Suprapubic skin (tissue), 4 donors: Measurements from ENCODE around the gene RAP2B. TPM values are rescaled to one million over a fixed set of nuclear protein-coding genes. Genes with fewer than 3 reads are reported as not detected.
"Not testable (repeated sequence)": the region's sequence is repeated elsewhere in the genome, so short reads cannot be mapped to it uniquely, and the experiment has no call there.

Experiments
- DNase-seq, 2 donors: peaks; one replicate each; pipeline ENCODE4 v3.0.0-alpha.2; 2019; ENCODE audit warnings: low spot score in 2 of 2
- H3K27ac ChIP-seq: fragments of 200-600 bp; sonication (generic); one replicate; pipeline ENCODE4 v1.5.1; 2019
- H3K27me3 ChIP-seq: fragments of 200-600 bp; sonication (generic); one replicate; pipeline ENCODE4 v1.5.1; 2019
- H3K36me3 ChIP-seq: fragments of 200-600 bp; sonication (generic); one replicate; pipeline ENCODE4 v1.5.1; 2019
- H3K4me1 ChIP-seq: fragments of 200-600 bp; sonication (generic); one replicate; pipeline ENCODE4 v1.5.1; 2019
- H3K4me3 ChIP-seq: fragments of 200-600 bp; sonication (generic); one replicate; pipeline ENCODE4 v1.5.1; 2019; ENCODE audit warnings: mild to moderate bottlenecking
- H3K9me3 ChIP-seq: fragments of 200-600 bp; sonication (generic); one replicate; pipeline ENCODE4 v1.5.1; 2019
- CTCF ChIP-seq, 2 donors: fragments of 200-600 bp in 1 of 2; fragments of 450-650 bp in 1 of 2; sonication (generic) in 1 of 2; IDR thresholded peaks; one replicate each; pipeline ENCODE4 v1.5.1; 2016 to 2019; ENCODE audit warnings: antibody characterized with exemption in 2 of 2, mild to moderate bottlenecking in 1 of 2, moderate library complexity in 1 of 2
- EP300 ChIP-seq: sonication (generic); formaldehyde crosslinking; IDR thresholded peaks from one replicate; pipeline ENCODE4 v1.6.1; 2017; ENCODE audit warnings: antibody characterized with exemption
- POLR2A ChIP-seq, 2 donors: fragments of 450-650 bp; IDR thresholded peaks; one replicate each; pipeline ENCODE4 v1.6.1; 2017; ENCODE audit warnings: antibody characterized with exemption in 2 of 2, mild to moderate bottlenecking in 2 of 2, moderate library complexity in 2 of 2
- POLR2AphosphoS5 ChIP-seq, 3 donors: sonication (generic); formaldehyde crosslinking; IDR thresholded peaks; one replicate each; pipeline ENCODE4 v1.6.1; 2017; ENCODE audit warnings: antibody characterized with exemption in 3 of 3
- WGBS: methylation state at CpG from one replicate; pipeline ENCODE4 v1.1.5; 2018; 5-methylcytosine and 5-hydroxymethylcytosine counted together
- total RNA-seq, 4 donors: library from RNA; depleted of rRNA; stranded (reverse); fragments of >200 nt; gene quantifications; one replicate each; pipeline ENCODE4 v1.1.0, GENCODE V29; 2016

Gene RAP2B
- total RNA-seq, result 10 to 100 TPM; 13.8 to 27.4 (median 21.0) TPM

GRCh38 chr3:153161714-153162512 lies at the start of gene RAP2B:
Gene RAP2B (plus strand): TSS chr3:153162226. CDS start chr3:153162694, 468 bp downstream.
- peak within 1 kb of the TSS; percentile 83 for H3K4me3 ChIP-seq
- H3K27me3 ChIP-seq, result no peaks in the 10 kb centered on the region
- H3K27ac ChIP-seq, result peak within 1 kb of the TSS; percentile 96
- TF ChIP-seq POLR2A (IDR thresholded peaks at IDR 0.05) (peak; percentile 48 to 88), EP300 (no peak), CTCF (IDR thresholded peaks at IDR 0.05) (peak in 1 of 2 donors; percentile 6), POLR2AphosphoS5 (IDR thresholded peaks at IDR 0.05) (peak in 1 of 3 donors; percentile 95)
- peak; percentile 98 to 99 for DNase-seq
- peaks cover 43% of the 10 kb centered on the region for H3K4me1 ChIP-seq
- H3K9me3 ChIP-seq, result no peaks in the 10 kb centered on the region
- under 1% methylated on average over 25 of the region's 91 CpGs for WGBS
- H3K36me3 ChIP-seq, result no peaks in the 10 kb centered on the region

- Histone ChIP-seq H3K4me1 (no peaks in the 10 kb centered on the region), H3K27ac (no peak overlapping the region), H3K9me3 (no peaks in the 10 kb centered on the region), H3K27me3 (no peaks in the 10 kb centered on the region), H3K4me3 (no peak overlapping the region), H3K36me3 (no peaks in the 10 kb centered on the region)
- TF ChIP-seq POLR2A (IDR thresholded peaks at IDR 0.05), result no peak
- no peak for TF ChIP-seq POLR2AphosphoS5 (IDR thresholded peaks at IDR 0.05)
- TF ChIP-seq CTCF (IDR thresholded peaks at IDR 0.05), result no peak
- TF ChIP-seq EP300, result no peak
- WGBS, result 86% methylated on average over 4 of the region's 4 CpGs
- no peak for DNase-seq
These were observed 48.5 kb upstream of the RAP2B start for GRCh38 chr3:153113541-153113940.

- H3K4me1 ChIP-seq, H3K27me3 ChIP-seq, H3K4me3 ChIP-seq, H3K9me3 ChIP-seq, H3K27ac ChIP-seq, H3K36me3 ChIP-seq, DNase-seq: not testable (repeated sequence)
- 95% methylated on average over 3 of the region's 3 CpGs for WGBS
These were observed 47.8 kb upstream of the RAP2B start for GRCh38 chr3:153114270-153114669.

GRCh38 chr3:153115326-153115725 lies 46.7 kb upstream of the RAP2B start:
- 85% methylated on average over 4 of the region's 4 CpGs for WGBS
- H3K4me1 ChIP-seq, result no peaks in the 10 kb centered on the region
- no peaks in the 10 kb centered on the region for H3K27me3 ChIP-seq
- no peak for DNase-seq
- H3K27ac ChIP-seq, result no peak overlapping the region
- TF ChIP-seq POLR2AphosphoS5 (IDR thresholded peaks at IDR 0.05), result no peak
- TF ChIP-seq CTCF (IDR thresholded peaks at IDR 0.05), result no peak
- TF ChIP-seq POLR2A (IDR thresholded peaks at IDR 0.05), result no peak
- no peak for TF ChIP-seq EP300
- H3K9me3 ChIP-seq, result no peaks in the 10 kb centered on the region
- no peaks in the 10 kb centered on the region for H3K36me3 ChIP-seq
- H3K4me3 ChIP-seq, result no peak overlapping the region

GRCh38 chr3:153127788-153128187 lies 34.2 kb upstream of the RAP2B start:
- TF ChIP-seq EP300 (no peak), POLR2AphosphoS5 (IDR thresholded peaks at IDR 0.05) (no peak), POLR2A (IDR thresholded peaks at IDR 0.05) (no peak)
- no peaks in the 10 kb centered on the region for H3K27me3 ChIP-seq
- 100% methylated on average over 1 of the region's 1 CpG for WGBS
- H3K36me3 ChIP-seq, result no peaks in the 10 kb centered on the region
- H3K4me1 ChIP-seq, result peaks cover 3% of the 10 kb centered on the region
- no peaks in the 10 kb centered on the region for H3K9me3 ChIP-seq
- DNase-seq, result no peak
- no peak overlapping the region for H3K27ac ChIP-seq
- no peak overlapping the region for H3K4me3 ChIP-seq

GRCh38 chr3:153129426-153129825 lies 32.6 kb upstream of the RAP2B start:
- Histone ChIP-seq H3K9me3 (no peaks in the 10 kb centered on the region), H3K36me3 (no peaks in the 10 kb centered on the region), H3K4me3 (no peak overlapping the region), H3K27me3 (no peaks in the 10 kb centered on the region), H3K27ac (no peak overlapping the region), H3K4me1 (peaks cover 3% of the 10 kb centered on the region)
- TF ChIP-seq POLR2A (IDR thresholded peaks at IDR 0.05) (no peak), EP300 (no peak), POLR2AphosphoS5 (IDR thresholded peaks at IDR 0.05) (no peak), CTCF (IDR thresholded peaks at IDR 0.05) (no peak)
- 86% methylated on average over 11 of the region's 11 CpGs for WGBS
- no peak for DNase-seq
